Rectal smooth muscle tissue (tissue), 1 donor: ENCODE data around the gene CNIH3.

Experiments
- H3K27ac ChIP-seq: one replicate; pipeline ENCODE4 v1.7.0; 2013; ENCODE audit warnings: low read depth, low read length, inconsistent platforms
- H3K27me3 ChIP-seq: one replicate; pipeline ENCODE4 v1.7.0; 2013; ENCODE audit warnings: low read length; ENCODE audit not compliant: control insufficient read depth, insufficient read depth
- H3K36me3 ChIP-seq: one replicate; pipeline ENCODE4 v1.7.0; 2013; ENCODE audit warnings: low read length; ENCODE audit not compliant: control insufficient read depth, insufficient read depth
- H3K4me1 ChIP-seq: one replicate; pipeline ENCODE4 v1.7.0; 2013; ENCODE audit warnings: low read length; ENCODE audit not compliant: control insufficient read depth, insufficient read depth
- H3K4me3 ChIP-seq: one replicate; pipeline ENCODE4 v1.7.0; 2013; ENCODE audit warnings: low read length
- H3K9ac ChIP-seq: one replicate; pipeline ENCODE4 v1.7.0; 2013; ENCODE audit warnings: low read length

Gene CNIH3

DNA sequence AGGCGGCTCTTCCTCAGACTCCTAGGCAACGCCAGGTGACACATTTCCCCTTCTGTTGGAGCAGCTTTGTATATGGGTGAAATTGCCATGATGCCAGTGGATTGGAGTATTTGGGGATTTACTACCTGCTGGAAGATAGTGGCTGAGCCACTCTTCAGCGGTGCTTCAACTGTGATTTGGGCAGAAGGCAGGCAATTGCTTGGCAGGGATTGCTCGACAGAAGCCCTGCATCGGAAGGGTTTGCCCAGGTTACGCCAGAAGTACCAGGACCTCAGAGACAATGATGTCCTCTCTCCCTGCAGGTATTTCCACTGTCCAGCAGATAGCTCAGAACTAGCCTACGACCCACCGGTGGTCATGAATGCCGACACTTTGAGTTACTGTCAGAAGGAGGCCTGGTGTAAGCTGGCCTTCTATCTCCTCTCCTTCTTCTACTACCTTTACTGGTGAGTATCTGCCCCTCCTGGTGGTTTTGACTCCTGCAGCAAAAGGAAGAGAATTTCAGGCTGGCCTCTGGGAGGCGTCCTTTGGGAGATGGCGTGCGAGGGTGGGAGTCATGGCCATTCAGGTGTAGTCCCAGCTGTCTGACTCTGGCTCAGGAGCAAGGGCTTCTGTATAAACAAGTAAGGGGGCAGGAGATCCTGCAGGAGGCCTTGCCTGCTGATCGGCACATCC lies 118.3 kb downstream of the CNIH3 start:
- Histone ChIP-seq H3K9ac (no peak overlapping the region), H3K27me3 (no peaks in the 10 kb centered on the region), H3K4me1 (peaks cover 14% of the 10 kb centered on the region), H3K27ac (no peak overlapping the region), H3K36me3 (no peaks in the 10 kb centered on the region), H3K4me3 (no peak overlapping the region)

DNA sequence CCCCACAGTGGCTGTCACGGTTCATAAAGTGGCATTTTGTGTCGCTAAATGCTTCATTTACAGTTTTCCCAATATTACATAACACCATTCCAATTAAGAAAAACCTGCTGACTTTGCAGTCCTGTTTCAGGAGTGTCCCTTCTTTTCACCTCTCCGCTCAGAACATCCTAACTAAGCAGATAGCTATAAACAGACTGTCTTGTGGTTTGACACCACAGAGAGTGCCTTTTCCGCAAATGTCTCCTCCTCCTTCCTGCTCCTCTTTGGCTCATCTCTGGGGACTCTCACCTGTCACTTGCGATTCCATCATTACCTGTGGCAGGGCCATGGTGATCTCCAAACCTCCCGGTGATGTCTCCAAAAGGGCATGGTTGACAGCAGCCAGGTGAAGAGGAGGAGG lies 119.0 kb downstream of the CNIH3 start:
- no peak overlapping the region for H3K9ac ChIP-seq
- H3K4me3 ChIP-seq: no peak overlapping the region
- H3K27me3 ChIP-seq: no peaks in the 10 kb centered on the region
- H3K4me1 ChIP-seq: peaks cover 18% of the 10 kb centered on the region
- H3K36me3 ChIP-seq: no peaks in the 10 kb centered on the region
- no peak overlapping the region for H3K27ac ChIP-seq

DNA sequence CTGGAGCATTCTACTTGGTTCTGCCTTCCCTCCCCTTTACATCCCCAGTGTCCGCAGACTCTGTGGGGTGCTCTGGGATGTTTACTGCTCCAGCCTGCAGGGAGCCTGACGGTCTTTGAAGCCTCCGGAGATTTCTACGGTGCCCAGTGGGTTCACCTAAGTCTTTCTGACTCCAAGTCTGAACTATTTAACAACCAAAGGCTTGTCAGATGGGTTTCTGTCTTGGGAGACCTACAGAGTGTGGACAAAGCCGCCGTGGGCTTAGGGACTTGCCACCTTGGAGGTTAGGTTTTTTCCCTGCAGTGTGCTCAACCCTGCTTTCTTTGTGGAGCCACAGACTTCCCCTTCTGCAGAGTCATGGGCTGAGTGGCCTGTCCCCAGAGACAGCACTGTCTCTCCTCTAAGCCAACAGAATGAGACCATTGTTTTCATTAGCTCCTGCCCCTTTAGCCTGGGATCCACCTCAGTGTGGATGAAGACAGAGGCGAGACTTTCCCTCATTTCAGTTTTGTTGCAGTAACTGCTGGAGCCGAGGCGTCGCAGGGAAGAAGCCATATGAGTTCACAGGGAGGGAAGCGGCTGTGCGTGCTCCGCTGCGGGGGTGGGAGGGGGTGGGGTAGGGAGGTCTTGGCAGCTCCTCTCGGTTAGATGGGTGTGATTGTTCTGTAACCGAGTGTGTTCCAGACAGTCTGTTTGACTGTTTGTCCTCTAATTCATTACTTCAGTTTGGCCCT lies 120.7 kb downstream of the CNIH3 start:
- Histone ChIP-seq H3K9ac (no peak overlapping the region), H3K4me3 (no peak overlapping the region), H3K27ac (no peak overlapping the region), H3K27me3 (no peaks in the 10 kb centered on the region), H3K4me1 (peaks cover 18% of the 10 kb centered on the region), H3K36me3 (no peaks in the 10 kb centered on the region)

DNA sequence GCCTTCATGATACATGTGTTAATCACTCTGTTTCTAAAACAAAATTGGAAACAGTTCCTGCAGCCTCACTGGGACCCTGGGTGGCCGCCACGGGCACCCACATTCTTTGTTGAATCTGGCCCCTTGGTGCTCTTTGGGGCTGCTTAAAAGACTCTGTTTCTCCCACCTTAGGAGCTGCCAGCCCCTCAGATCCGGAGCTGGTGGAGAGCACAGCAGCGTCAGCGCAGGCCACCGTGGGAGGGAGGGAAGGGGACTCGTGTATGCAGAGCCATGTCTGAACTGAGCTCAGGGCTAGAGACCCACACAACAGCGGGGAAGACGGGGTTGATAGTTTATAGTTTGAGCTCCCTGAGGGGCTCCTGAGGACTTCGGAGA lies 121.2 kb downstream of the CNIH3 start:
- no peak overlapping the region for H3K9ac ChIP-seq
- no peak overlapping the region for H3K4me3 ChIP-seq
- no peaks in the 10 kb centered on the region for H3K27me3 ChIP-seq
- H3K27ac ChIP-seq: no peak overlapping the region
- no peaks in the 10 kb centered on the region for H3K36me3 ChIP-seq
- peaks cover 18% of the 10 kb centered on the region for H3K4me1 ChIP-seq

- no peaks in the 10 kb centered on the region for H3K36me3 ChIP-seq
- H3K4me1 ChIP-seq: peaks cover 18% of the 10 kb centered on the region
- H3K9ac ChIP-seq: no peak overlapping the region
- no peak overlapping the region for H3K4me3 ChIP-seq
- no peak overlapping the region for H3K27ac ChIP-seq
- H3K27me3 ChIP-seq: no peaks in the 10 kb centered on the region
Measured at GRCh38 chr1:224739303-224739996, 123.3 kb downstream of the CNIH3 start.

DNA sequence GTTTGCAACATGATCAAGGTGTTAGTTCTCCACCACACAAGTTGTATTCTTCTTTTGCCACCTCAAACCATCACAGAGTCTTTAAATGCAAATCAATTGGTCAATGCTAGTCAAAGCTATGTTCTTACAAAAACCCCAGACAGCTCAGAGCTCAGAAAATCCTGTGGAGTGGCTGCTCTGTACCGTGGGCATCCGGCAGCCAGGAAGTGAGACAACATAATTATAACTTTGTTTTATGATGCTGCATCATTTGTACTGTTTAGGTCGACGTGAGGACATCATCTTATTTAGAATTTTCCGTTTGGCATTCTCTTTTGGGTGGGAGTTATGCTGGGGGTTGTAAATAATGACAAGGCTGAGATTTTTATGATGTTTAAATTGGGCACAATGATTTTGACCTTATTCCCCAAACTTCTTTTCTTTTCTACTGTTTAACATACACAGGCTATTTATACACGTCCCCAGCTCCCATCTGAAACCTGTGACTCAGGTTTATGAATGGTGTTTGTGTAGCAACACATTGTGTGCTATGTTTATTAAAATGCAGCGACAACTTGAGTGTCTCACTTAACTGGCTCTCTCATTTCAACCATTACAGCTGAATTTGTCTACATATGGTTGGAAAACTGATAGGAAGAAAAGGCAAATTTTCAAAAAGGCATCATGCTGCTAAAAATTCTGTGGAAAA lies 124.0 kb downstream of the CNIH3 start:
- Histone ChIP-seq H3K4me3 (no peak overlapping the region), H3K27me3 (no peaks in the 10 kb centered on the region), H3K36me3 (no peaks in the 10 kb centered on the region), H3K27ac (no peak overlapping the region), H3K4me1 (peaks cover 18% of the 10 kb centered on the region), H3K9ac (no peak overlapping the region)

DNA sequence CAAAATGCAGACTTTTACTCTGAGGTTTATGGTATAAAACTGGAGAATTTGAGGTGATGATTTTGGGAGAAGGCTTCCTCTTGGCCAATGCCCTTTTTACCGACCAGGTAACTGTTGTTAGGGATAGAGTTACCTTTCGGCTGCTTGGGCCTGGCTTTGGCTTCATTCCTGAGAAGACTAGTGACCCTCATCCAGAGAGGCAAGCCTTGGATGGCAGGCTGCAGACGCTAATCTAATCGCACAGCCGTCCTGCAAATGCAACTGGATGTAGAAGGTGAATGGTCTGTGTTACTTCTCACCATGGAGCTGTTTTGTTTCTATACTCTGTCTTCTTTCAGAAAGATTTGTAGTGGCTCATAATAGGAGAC lies 124.6 kb downstream of the CNIH3 start:
- Histone ChIP-seq H3K9ac (no peak overlapping the region), H3K27me3 (no peaks in the 10 kb centered on the region), H3K4me3 (no peak overlapping the region), H3K27ac (no peak overlapping the region), H3K4me1 (peaks cover 18% of the 10 kb centered on the region), H3K36me3 (no peaks in the 10 kb centered on the region)

- no peak overlapping the region for H3K27ac ChIP-seq
Measured at GRCh38 chr1:224742349-224742748, 126.2 kb downstream of the CNIH3 start.

GRCh38 chr1:224743608-224744164 lies 127.6 kb downstream of the CNIH3 start:
- H3K27me3 ChIP-seq: no peaks in the 10 kb centered on the region
- H3K4me3 ChIP-seq: no peak overlapping the region
- H3K27ac ChIP-seq: no peak overlapping the region

More at GRCh38 chr1:224742349-224742748, 126.2 kb downstream of the CNIH3 start:
- H3K9ac ChIP-seq: no peak overlapping the region
- H3K36me3 ChIP-seq: no peaks in the 10 kb centered on the region
- H3K27me3 ChIP-seq: no peaks in the 10 kb centered on the region
- H3K4me1 ChIP-seq: peaks cover 12% of the 10 kb centered on the region
- no peak overlapping the region for H3K4me3 ChIP-seq

DNA sequence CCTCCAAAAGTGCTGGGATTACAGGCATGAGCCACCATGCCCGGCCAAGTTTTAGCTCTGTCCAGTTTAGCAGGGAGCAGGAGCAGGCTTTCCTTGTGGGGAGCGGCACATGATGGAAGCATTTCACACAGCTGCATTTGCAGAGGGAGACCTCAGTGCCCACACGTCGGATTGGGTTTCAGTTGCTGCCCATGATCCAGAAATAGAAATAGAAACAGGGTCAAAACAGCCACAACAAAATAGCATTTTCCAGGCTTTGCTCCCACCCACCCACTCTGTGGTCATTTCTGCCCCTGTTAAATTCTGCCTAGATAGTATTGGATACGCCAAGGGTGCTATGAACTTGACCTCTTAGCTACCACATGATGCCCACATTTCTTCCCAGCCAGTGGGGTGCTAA lies 128.4 kb downstream of the CNIH3 start:
- Histone ChIP-seq H3K4me3 (no peak overlapping the region), H3K4me1 (peaks cover 4% of the 10 kb centered on the region), H3K27ac (no peak overlapping the region), H3K9ac (no peak overlapping the region), H3K27me3 (no peaks in the 10 kb centered on the region), H3K36me3 (no peaks in the 10 kb centered on the region)

More at GRCh38 chr1:224743608-224744164, 127.6 kb downstream of the CNIH3 start:
- Histone ChIP-seq H3K4me1 (peaks cover 4% of the 10 kb centered on the region), H3K36me3 (no peaks in the 10 kb centered on the region), H3K9ac (no peak overlapping the region)

- H3K27me3 ChIP-seq: no peaks in the 10 kb centered on the region
- H3K36me3 ChIP-seq: no peaks in the 10 kb centered on the region
- H3K4me1 ChIP-seq: no peaks in the 10 kb centered on the region
- no peak overlapping the region for H3K9ac ChIP-seq
- H3K4me3 ChIP-seq: no peak overlapping the region
- H3K27ac ChIP-seq: no peak overlapping the region
Measured at GRCh38 chr1:224745394-224745793, 129.3 kb downstream of the CNIH3 start.

DNA sequence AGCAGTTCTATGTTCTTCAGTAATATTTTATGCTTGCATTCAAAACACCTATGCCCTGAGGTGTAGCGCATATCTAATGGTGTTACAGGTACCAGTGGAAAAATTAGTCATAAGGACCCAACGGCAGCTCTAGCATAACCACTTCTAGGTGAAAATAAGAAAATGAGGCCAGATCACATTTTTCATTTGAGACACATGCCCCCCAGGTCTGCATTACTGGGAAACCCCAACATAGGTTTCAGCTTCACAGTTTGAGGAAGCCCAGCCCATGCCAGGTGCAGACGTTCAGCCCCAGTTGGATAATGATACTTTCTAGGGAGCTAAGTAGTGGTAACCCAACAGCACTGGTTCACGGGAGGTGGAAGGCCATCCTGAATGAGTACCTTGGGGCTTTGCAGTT lies 129.8 kb downstream of the CNIH3 start:
- Histone ChIP-seq H3K36me3 (no peaks in the 10 kb centered on the region), H3K4me3 (no peak overlapping the region), H3K9ac (no peak overlapping the region), H3K4me1 (no peaks in the 10 kb centered on the region), H3K27me3 (no peaks in the 10 kb centered on the region), H3K27ac (no peak overlapping the region)
